Endodermal cell (in vitro differentiated cells): ENCODE data around the gene SIRT3. TPM values are rescaled to one million over a fixed set of nuclear protein-coding genes. Genes with fewer than 3 reads are reported as not detected.

Experiments
- DNase-seq: peaks from one replicate; pipeline ENCODE4 v3.0.0-alpha.2; 2017
- H3K27ac ChIP-seq: 2 replicates; pipeline ENCODE4 v1.5.1; 2013; ENCODE audit warnings: mild to moderate bottlenecking, low read depth, low read length, moderate library complexity
- H3K27me3 ChIP-seq: 2 replicates; pipeline ENCODE4 v1.6.1; 2013; ENCODE audit warnings: mild to moderate bottlenecking, low read length, moderate library complexity; ENCODE audit not compliant: insufficient read depth, control insufficient read depth, poor library complexity, severe bottlenecking
- H3K36me3 ChIP-seq: 2 replicates; pipeline ENCODE4 v1.7.0; 2013; ENCODE audit warnings: mild to moderate bottlenecking, low read length, moderate library complexity; ENCODE audit not compliant: control insufficient read depth, insufficient read depth
- H3K4me1 ChIP-seq: one replicate; pipeline ENCODE4 v1.7.0; 2013; ENCODE audit warnings: low read length; ENCODE audit not compliant: control insufficient read depth, insufficient read depth
- H3K4me3 ChIP-seq: 2 replicates; pipeline ENCODE4 v1.5.1; 2013; ENCODE audit warnings: mild to moderate bottlenecking, low read length, moderate library complexity
- H3K9ac ChIP-seq: 2 replicates; pipeline ENCODE4 v1.6.1; 2013; ENCODE audit warnings: mild to moderate bottlenecking, low read length, moderate library complexity; ENCODE audit not compliant: poor library complexity, severe bottlenecking; ENCODE audit errors: extremely low read depth
- H3K9me3 ChIP-seq: 2 replicates; pipeline ENCODE4 v1.6.1; 2013; ENCODE audit warnings: mild to moderate bottlenecking, low read length, moderate library complexity; ENCODE audit not compliant: control insufficient read depth
- H3K27ac Mint-ChIP-seq: 2 replicates; pipeline ENCODE4 v1.8.0; 2020; ENCODE audit warnings: mixed read lengths
- H3K27me3 Mint-ChIP-seq: 2 replicates; pipeline ENCODE4 v1.8.0; 2021; ENCODE audit warnings: mild to moderate bottlenecking, mixed read lengths; ENCODE audit not compliant: insufficient read depth
- H3K36me3 Mint-ChIP-seq: 2 replicates; pipeline ENCODE4 v1.8.0; 2020; ENCODE audit warnings: low read depth, mixed read lengths
- H3K4me1 Mint-ChIP-seq: 2 replicates; pipeline ENCODE4 v1.8.0; 2020; ENCODE audit warnings: mixed read lengths
- H3K4me3 Mint-ChIP-seq: 2 replicates; pipeline ENCODE4 v1.8.0; 2020; ENCODE audit warnings: mild to moderate bottlenecking, moderate library complexity, mixed read lengths
- H3K9me3 Mint-ChIP-seq: 2 replicates; pipeline ENCODE4 v1.8.0; 2020; ENCODE audit warnings: mild to moderate bottlenecking, mixed read lengths
- WGBS, 2 experiments: methylation state at CpG; one replicate each; pipeline versions ENCODE4 v1.1.5 to v1.1.7; 2013; ENCODE audit warnings: missing lambda C conversion rate in 2 of 2, mixed read lengths in 1 of 2; ENCODE audit not compliant: insufficient coverage in 1 of 2, insufficient read length in 1 of 2; 5-methylcytosine and 5-hydroxymethylcytosine counted together
- long read RNA-seq, 4 experiments: library from polyadenylated mRNA in 2 of 4; library from RNA in 1 of 4; library from capped mRNA in 1 of 4; stranded (forward) in 3 of 4; unstranded in 1 of 4; transcript quantifications; one replicate each; pipeline ENCODE4 v2.0.0, GENCODE V29; 2020 to 2021; ENCODE audit warnings: inconsistent platforms in 1 of 4
- polyA plus RNA-seq, 2 experiments: library from polyadenylated mRNA; stranded (reverse); fragments of 50-300 nt; gene quantifications; one replicate each; pipeline ENCODE4 v1.2.3, GENCODE V29; 2013
- total RNA-seq, 2 donors: library from RNA; stranded (reverse); fragmentation: NEBNext Ultra II Directional in 1 of 2; extraction: Animal tissue kit (Norgen Biotek cat#: 25700) in 1 of 2; gene quantifications; 2 replicates in 1 of 2; 3 replicates in 1 of 2; pipeline ENCODE4 v1.2.1, GENCODE V29; 2021
- TF ChIP-seq, protein P1 (sequence below): fragments of 200-600 bp; sonication (generic); conservative IDR thresholded peaks from 2 replicates; pipeline ENCODE4 v1.5.0; 2021; ENCODE audit warnings: antibody characterized with exemption, mild to moderate bottlenecking

The SIRT3 gene
- 10 to 100 TPM; 18.1 to 28.6 TPM for total RNA-seq
- polyA plus RNA-seq (2013, experiment 1 of 2) = 20.2 TPM
- 23.5 TPM for polyA plus RNA-seq (2013, experiment 2 of 2)
- long read RNA-seq, experiment 1, transcript SIRT3-201 (7 exons, 2,543 nt) = major isoform, 5 of 11 reads
- long read RNA-seq, experiment 1, partial matches to known transcripts = 1 of 11 reads
- long read RNA-seq, experiment 1, other reads (novel, unspliced or antisense) = 4 of 11 reads
- long read RNA-seq, experiment 2, transcript SIRT3-214 (7 exons, 1,588 nt) = minor isoform, 15 of 87 reads
- long read RNA-seq, experiment 2, transcript SIRT3-201 (7 exons, 2,543 nt) = major isoform, 41 of 87 reads
- long read RNA-seq, experiment 2, partial matches to known transcripts = 10 of 87 reads
- long read RNA-seq, experiment 2, other reads (novel, unspliced or antisense) = 18 of 87 reads
- long read RNA-seq, experiment 3, transcript SIRT3-201 (7 exons, 2,543 nt) = major isoform, 81 of 144 reads
- long read RNA-seq, experiment 3, transcript SIRT3-214 (7 exons, 1,588 nt) = minor isoform, 25 of 144 reads
- long read RNA-seq, experiment 3, partial matches to known transcripts = 3 of 144 reads
- long read RNA-seq, experiment 3, other reads (novel, unspliced or antisense) = 30 of 144 reads
- long read RNA-seq, experiment 4, transcript SIRT3-214 (7 exons, 1,588 nt) = minor isoform, 17 of 83 reads
- long read RNA-seq, experiment 4, transcript SIRT3-201 (7 exons, 2,543 nt) = major isoform, 24 of 83 reads
- long read RNA-seq, experiment 4, partial matches to known transcripts = 27 of 83 reads
- long read RNA-seq, experiment 4, other reads (novel, unspliced or antisense) = 14 of 83 reads

DNA sequence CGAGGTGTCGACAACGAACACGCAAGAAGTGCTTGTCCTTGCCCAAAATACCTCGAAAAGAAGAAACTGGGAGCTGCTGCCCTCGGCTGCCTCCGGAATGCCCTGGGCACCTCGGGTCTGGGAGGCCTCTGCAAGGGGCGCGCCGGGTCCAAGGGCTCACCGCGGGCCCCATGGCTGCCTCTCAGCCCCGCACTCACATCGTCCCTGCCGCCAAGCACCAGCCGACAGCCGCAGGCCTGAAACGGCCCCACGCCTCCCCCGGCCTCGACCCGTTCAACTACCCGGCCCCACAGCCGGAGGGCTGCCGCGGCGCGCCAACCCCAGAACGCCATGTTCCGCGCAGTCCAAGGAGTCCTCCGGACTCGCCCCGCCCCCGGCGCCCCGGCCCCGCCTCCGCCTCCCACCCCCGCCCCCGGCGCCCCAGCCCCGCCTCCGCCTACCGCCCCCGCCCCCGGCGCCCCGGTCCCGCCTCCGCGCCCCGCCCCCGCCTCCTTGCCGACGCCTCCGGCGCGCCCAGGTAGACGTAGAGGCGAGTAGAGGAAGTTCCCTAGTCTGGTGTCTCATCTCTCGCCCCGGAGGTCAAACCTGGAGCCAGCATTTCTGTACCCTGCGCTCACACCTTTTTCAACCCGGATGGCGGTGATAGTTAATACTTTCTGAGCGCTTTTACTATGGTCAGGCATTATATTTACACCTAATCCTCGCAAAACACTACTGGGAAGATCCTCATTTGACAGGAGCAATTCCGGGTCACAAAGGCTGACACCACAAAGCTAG is at the start of gene SIRT3:
TSS of gene SIRT3 (minus strand) at position 346 of the 777 bp plus-strand sequence. CDS start at position 332, 14 bp downstream.
- peak within 1 kb of the TSS; percentile 94 for H3K4me3 Mint-ChIP-seq
- H3K36me3 Mint-ChIP-seq = peaks cover 26% of the 10 kb centered on the region
- Histone ChIP-seq H3K27me3 (no peaks in the 10 kb centered on the region), H3K36me3 (peaks cover 19% of the 10 kb centered on the region), H3K9ac (peak within 1 kb of the TSS; percentile 88), H3K4me1 (peaks cover 3% of the 10 kb centered on the region), H3K27ac (peak within 1 kb of the TSS; percentile 92), H3K4me3 (peak within 1 kb of the TSS; percentile 98), H3K9me3 (no peaks in the 10 kb centered on the region)
- peak; percentile 95 for DNase-seq
- H3K27ac Mint-ChIP-seq = peak within 1 kb of the TSS; percentile 96
- H3K27me3 Mint-ChIP-seq = peaks cover 2% of the 10 kb centered on the region
- peaks cover 4% of the 10 kb centered on the region for H3K4me1 Mint-ChIP-seq
- TF ChIP-seq, protein P1, sequence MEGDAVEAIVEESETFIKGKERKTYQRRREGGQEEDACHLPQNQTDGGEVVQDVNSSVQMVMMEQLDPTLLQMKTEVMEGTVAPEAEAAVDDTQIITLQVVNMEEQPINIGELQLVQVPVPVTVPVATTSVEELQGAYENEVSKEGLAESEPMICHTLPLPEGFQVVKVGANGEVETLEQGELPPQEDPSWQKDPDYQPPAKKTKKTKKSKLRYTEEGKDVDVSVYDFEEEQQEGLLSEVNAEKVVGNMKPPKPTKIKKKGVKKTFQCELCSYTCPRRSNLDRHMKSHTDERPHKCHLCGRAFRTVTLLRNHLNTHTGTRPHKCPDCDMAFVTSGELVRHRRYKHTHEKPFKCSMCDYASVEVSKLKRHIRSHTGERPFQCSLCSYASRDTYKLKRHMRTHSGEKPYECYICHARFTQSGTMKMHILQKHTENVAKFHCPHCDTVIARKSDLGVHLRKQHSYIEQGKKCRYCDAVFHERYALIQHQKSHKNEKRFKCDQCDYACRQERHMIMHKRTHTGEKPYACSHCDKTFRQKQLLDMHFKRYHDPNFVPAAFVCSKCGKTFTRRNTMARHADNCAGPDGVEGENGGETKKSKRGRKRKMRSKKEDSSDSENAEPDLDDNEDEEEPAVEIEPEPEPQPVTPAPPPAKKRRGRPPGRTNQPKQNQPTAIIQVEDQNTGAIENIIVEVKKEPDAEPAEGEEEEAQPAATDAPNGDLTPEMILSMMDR = peak; percentile 50
- H3K9me3 Mint-ChIP-seq = no peaks in the 10 kb centered on the region
- 0 to 1% methylated on average over 20 to 59 of the region's 70 CpGs for WGBS, 2 experiments

DNA sequence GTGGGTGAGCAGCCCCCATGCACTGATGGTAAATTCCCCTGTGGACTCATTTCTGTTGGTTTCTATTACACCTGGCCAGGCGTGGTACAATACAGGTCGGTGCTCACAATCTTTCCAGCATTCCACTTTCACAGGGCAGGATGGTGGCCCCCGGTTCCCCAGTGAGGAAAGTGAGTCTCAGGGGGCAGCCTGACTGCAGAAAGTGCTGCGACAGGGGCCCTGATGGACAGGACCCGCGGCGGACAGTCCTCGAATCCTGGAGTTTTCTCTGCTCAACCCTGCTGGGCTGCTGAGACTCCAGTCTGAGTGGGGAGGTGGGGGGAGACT is 49.7 kb upstream of the SIRT3 start:
- no peaks in the 10 kb centered on the region for H3K36me3 ChIP-seq
- Mint-ChIP-seq H3K27me3 (peaks cover 47% of the 10 kb centered on the region), H3K4me1 (peaks cover 7% of the 10 kb centered on the region), H3K9me3 (no peaks in the 10 kb centered on the region), H3K4me3 (no peak overlapping the region), H3K36me3 (peaks cover under 1% of the 10 kb centered on the region), H3K27ac (no peak overlapping the region)
- no peaks in the 10 kb centered on the region for H3K9me3 ChIP-seq
- H3K4me3 ChIP-seq = no peak overlapping the region
- TF ChIP-seq, protein P1 = no peak
- H3K4me1 ChIP-seq = no peaks in the 10 kb centered on the region
- H3K27me3 ChIP-seq = peaks cover 38% of the 10 kb centered on the region
- no peak overlapping the region for H3K9ac ChIP-seq
- no peak overlapping the region for H3K27ac ChIP-seq
- 80 to 94% methylated on average over 3 to 8 of the region's 8 CpGs for WGBS, 2 experiments
- DNase-seq = no peak
